Measurements from ENCODE around the gene MAML1. TPM values are rescaled to one million over a fixed set of nuclear protein-coding genes. Genes with fewer than 3 reads are reported as not detected.

Gene MAML1
- total and polyA plus RNA-seq, 4 donors = 2.2 to 7.6 (median 6.3) TPM

GRCh38 chr5:179774442-179774841, 41.8 kb downstream of the MAML1 start:
- H3K27me3 ChIP-seq (ENCODE audit: control insufficient read depth in 4 of 4, insufficient read depth in 4 of 4, low read length in 3 of 4) = no peaks in the 10 kb centered on the region
- no peaks in the 10 kb centered on the region for H3K9me3 ChIP-seq (ENCODE audit: control insufficient read depth in 4 of 4, low read length in 3 of 4)
- H3K9ac ChIP-seq (ENCODE audit: low read depth in 1 of 2, low read length in 2 of 2) = no peak overlapping the region
- no peaks in the 10 kb centered on the region for H3K4me1 ChIP-seq (ENCODE audit: control insufficient read depth in 4 of 4, insufficient read depth in 4 of 4, low read length in 3 of 4)
- H3K27ac ChIP-seq (ENCODE audit: low read depth in 1 of 2, low read length in 2 of 2) = no peak overlapping the region
- TF ChIP-seq SP1 (IDR thresholded peaks at IDR 0.05) (no peak), FOXA2 (IDR thresholded peaks at IDR 0.05) (no peak), HNF4G (IDR thresholded peaks at IDR 0.05) (no peak), HNF4A (conservative IDR thresholded peaks at IDR 0.05) (no peak), REST (IDR thresholded peaks at IDR 0.05) (no peak), ATF3 (IDR thresholded peaks at IDR 0.05) (no peak)
- WGBS = 98% methylated on average over 12 of the region's 12 CpGs
- no peak for DNase-seq (ENCODE audit: low spot score)
- no peak overlapping the region for H3K4me3 ChIP-seq (ENCODE audit: low read depth in 1 of 3, low read length in 3 of 3)
- H3K36me3 ChIP-seq (ENCODE audit: control insufficient read depth in 4 of 4, insufficient read depth in 3 of 4, low read depth in 1 of 4, low read length in 3 of 4) = peaks cover 15 to 61% (median 46%) of the 10 kb centered on the region in 4 donors

- no peaks in the 10 kb centered on the region for H3K4me1 ChIP-seq (ENCODE audit: control insufficient read depth in 4 of 4, insufficient read depth in 4 of 4, low read length in 3 of 4)
- H3K9me3 ChIP-seq (ENCODE audit: control insufficient read depth in 4 of 4, low read length in 3 of 4) = no peaks in the 10 kb centered on the region
- no peak for TF ChIP-seq JUND (IDR thresholded peaks at IDR 0.05)
- no peak for TF ChIP-seq ZBTB33 (IDR thresholded peaks at IDR 0.05)
- no peak for TF ChIP-seq FOXA1 (IDR thresholded peaks at IDR 0.05)
- TF ChIP-seq TAF1 (conservative IDR thresholded peaks at IDR 0.05) = no peak
- no peak for TF ChIP-seq CTCF (IDR thresholded peaks at IDR 0.05; ENCODE audit: low read depth, low read length, missing input control)
- peaks cover 7 to 53% (median 35%) of the 10 kb centered on the region in 4 donors for H3K36me3 ChIP-seq (ENCODE audit: control insufficient read depth in 4 of 4, insufficient read depth in 3 of 4, low read depth in 1 of 4, low read length in 3 of 4)
- no peak overlapping the region for H3K27ac ChIP-seq (ENCODE audit: low read depth in 1 of 2, low read length in 2 of 2)
- no peak overlapping the region for H3K4me3 ChIP-seq (ENCODE audit: low read depth in 1 of 3, low read length in 3 of 3)
- DNase-seq (ENCODE audit: low spot score) = no peak
- H3K9ac ChIP-seq (ENCODE audit: low read depth in 1 of 2, low read length in 2 of 2) = no peak overlapping the region
- 90% methylated on average over 11 of the region's 11 CpGs for WGBS
- H3K27me3 ChIP-seq (ENCODE audit: control insufficient read depth in 4 of 4, insufficient read depth in 4 of 4, low read length in 3 of 4) = no peaks in the 10 kb centered on the region
Measured at GRCh38 chr5:179776411-179776938, 43.9 kb downstream of the MAML1 start.
